PC-3 (cell line): Measurements from ENCODE around the gene NCAPD2. TPM values are rescaled to one million over a fixed set of nuclear protein-coding genes. Genes with fewer than 3 reads are reported as not detected.

ENCODE experiments used
- ATAC-seq: fragments of 200-7000 bp; cut with Tn5 transposase; 2 replicates; pipeline ENCODE4 v1.9.1; 2020; ENCODE audit warnings: mild to moderate bottlenecking, moderate library complexity
- BruUV-seq: library from RNA; stranded (reverse); fragments of 400-500 nt; replicated peaks from 2 replicates; lab custom pipeline; 2021; lab: Mats Ljungman, UMichigan
- CTCF ChIA-PET: fragments of 300-600 bp; sonication (Branson Sonifier 250); formaldehyde crosslinking; loops from one replicate; lab custom pipeline; 2022; ENCODE audit warnings: antibody characterized with exemption; lab: Charles Lee
- POLR2A ChIA-PET: fragments of 300-600 bp; sonication (Branson Sonifier 250); formaldehyde crosslinking; loops from one replicate; lab custom pipeline; 2022; ENCODE audit warnings: antibody characterized with exemption; ENCODE audit not compliant: unreplicated experiment; lab: Charles Lee
- DNase-seq: peaks from one replicate; pipeline ENCODE4 v3.0.0-alpha.2; 2015
- H2AFZ ChIP-seq: fragments of 300-600 bp; sonication (generic); 2 replicates; pipeline ENCODE4 v1.6.0; 2016; ENCODE audit warnings: antibody characterized with exemption, low read length
- H3F3A ChIP-seq: fragments of 300-600 bp; sonication (generic); one replicate; pipeline ENCODE4 v1.6.0; 2017; ENCODE audit warnings: antibody characterized with exemption, low read length, control low read depth, mild to moderate bottlenecking; ENCODE audit not compliant: unreplicated experiment
- H3K27ac ChIP-seq: fragments of 300-600 bp; sonication (generic); 2 replicates; pipeline ENCODE4 v1.5.1; 2016; ENCODE audit warnings: mild to moderate bottlenecking, low read length
- H3K27me3 ChIP-seq: fragments of 300-600 bp; sonication (generic); 2 replicates; pipeline ENCODE4 v1.6.1; 2016; ENCODE audit warnings: low read length, mixed read lengths
- H3K36me3 ChIP-seq: fragments of 300-600 bp; sonication (generic); 2 replicates; pipeline ENCODE4 v1.6.1; 2016; ENCODE audit warnings: low read depth, mixed run types, low read length, mixed read lengths
- H3K4me1 ChIP-seq: fragments of 300-600 bp; sonication (generic); 2 replicates; pipeline ENCODE4 v1.5.1; 2016; ENCODE audit warnings: low read length; ENCODE audit not compliant: insufficient read depth
- H3K4me2 ChIP-seq: fragments of 300-600 bp; sonication (generic); 2 replicates; pipeline ENCODE4 v1.6.0; 2016; ENCODE audit warnings: low read length
- H3K4me3 ChIP-seq: fragments of 300-600 bp; sonication (generic); 2 replicates; pipeline ENCODE4 v1.5.1; 2016; ENCODE audit warnings: mild to moderate bottlenecking, low read length, mixed read lengths
- H3K79me2 ChIP-seq: fragments of 300-600 bp; sonication (generic); 2 replicates; pipeline ENCODE4 v1.6.1; 2017; ENCODE audit warnings: low read length, mixed read lengths
- H3K9ac ChIP-seq: fragments of 300-600 bp; sonication (generic); 2 replicates; pipeline ENCODE4 v1.6.0; 2016; ENCODE audit warnings: mild to moderate bottlenecking, low read length
- H3K9me2 ChIP-seq: fragments of 300-600 bp; sonication (generic); replicated peaks from 2 replicates; pipeline ENCODE4 v1.6.1; 2016; ENCODE audit warnings: mixed run types, low read length, mixed read lengths
- H3K9me3 ChIP-seq: fragments of 300-600 bp; sonication (generic); 2 replicates; pipeline ENCODE4 v1.6.1; 2016; ENCODE audit warnings: low read length, mixed read lengths
- H4K20me1 ChIP-seq: fragments of 300-600 bp; sonication (generic); 2 replicates; pipeline ENCODE4 v1.6.1; 2016; ENCODE audit warnings: low read length, mixed read lengths
- CTCF ChIP-seq: fragments of 300-600 bp; sonication (generic); conservative IDR thresholded peaks from 2 replicates; pipeline ENCODE4 v1.5.1; 2017; ENCODE audit warnings: antibody characterized with exemption, low read depth, mild to moderate bottlenecking, low read length
- EZH2 ChIP-seq: fragments of 300-600 bp; sonication (generic); IDR thresholded peaks from one replicate; pipeline ENCODE4 v1.6.1; 2017; ENCODE audit warnings: antibody characterized with exemption, mild to moderate bottlenecking, low read length; ENCODE audit not compliant: unreplicated experiment
- EZH2phosphoT487 ChIP-seq: fragments of 300-600 bp; sonication (generic); IDR thresholded peaks from 2 replicates; pipeline ENCODE4 v1.6.1; 2018; ENCODE audit warnings: mild to moderate bottlenecking, antibody characterized with exemption, low read length, borderline replicate concordance
- intact Hi-C: fragments of 100-400 bp; cut with micrococcal nuclease; formaldehyde crosslinking; loops from 2 replicates; pipeline ENCODE4 v1.9.0; 2023
- total RNA-seq: library from RNA; depleted of rRNA; stranded (reverse); fragments of >200 nt; gene quantifications from 2 replicates; pipeline ENCODE4 v1.2.3, GENCODE V29; 2014

Gene NCAPD2
- total RNA-seq, 1 experiment from 2014 or later: 105 TPM

DNA sequence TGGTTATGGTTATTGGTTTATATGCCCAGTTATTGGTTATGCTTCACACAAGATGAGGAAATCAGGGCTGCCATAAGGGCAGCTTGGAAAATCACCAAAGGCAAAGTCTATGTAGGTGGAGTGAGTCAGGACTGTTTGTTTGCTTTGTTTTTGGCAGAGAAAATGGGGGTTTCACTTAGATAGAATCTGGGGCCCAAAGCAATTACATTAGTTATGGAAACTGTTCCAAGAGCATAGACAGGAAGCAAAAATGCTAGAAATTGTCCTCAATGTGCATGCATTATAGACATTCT, 25.7 kb upstream of the NCAPD2 start:
- peaks cover 4% of the 10 kb centered on the region; the same call in 1 of the 2 replicates for H3K36me3 ChIP-seq
- H3K27me3 ChIP-seq: no peaks in the 10 kb centered on the region
- intact Hi-C loops: no loop called here
- peaks cover 11% of the 10 kb centered on the region for H3K79me2 ChIP-seq
- no peaks in the 10 kb centered on the region for H3F3A ChIP-seq
- H3K27ac ChIP-seq: no peak overlapping the region
- no peak for TF ChIP-seq EZH2
- TF ChIP-seq CTCF: no peak
- TF ChIP-seq EZH2phosphoT487: no peak
- ChIA-PET POLR2A (no interaction called here), CTCF (no interaction called here)
- no peaks in the 10 kb centered on the region for H3K9me3 ChIP-seq
- BruUV-seq: no TSS peak
- H2AFZ ChIP-seq: no peak overlapping the region
- peak overlapping the region; percentile 100 for H3K4me2 ChIP-seq
- no peak overlapping the region for H3K4me3 ChIP-seq
- no peaks in the 10 kb centered on the region for H3K9me2 ChIP-seq
- DNase-seq (peak; percentile 26), ATAC-seq (no peak)
- no peak overlapping the region for H3K9ac ChIP-seq
- peaks cover 25% of the 10 kb centered on the region for H3K4me1 ChIP-seq
- H4K20me1 ChIP-seq: no peaks in the 10 kb centered on the region

DNA sequence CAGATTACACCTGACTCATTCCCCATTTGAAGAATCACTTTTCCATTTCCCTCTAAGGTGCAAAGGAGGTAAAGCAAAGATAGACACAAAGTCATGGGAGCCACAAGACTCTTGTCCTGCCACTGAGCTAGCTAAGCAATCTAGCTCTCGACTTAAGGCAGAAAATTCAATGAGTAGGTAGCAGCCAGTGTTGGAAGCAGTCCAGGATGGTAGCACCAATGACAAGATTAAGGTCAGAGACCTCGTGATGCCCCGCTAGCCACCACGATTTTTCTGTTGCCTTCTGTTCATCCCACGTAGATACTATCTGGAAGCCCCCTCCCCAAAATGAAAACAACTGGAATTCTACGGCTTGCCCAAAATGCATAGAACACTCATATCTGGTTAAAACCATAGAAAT, 24.8 kb upstream of the NCAPD2 start:
- H3K9me3 ChIP-seq: no peaks in the 10 kb centered on the region
- H3K9ac ChIP-seq: no peak overlapping the region
- intact Hi-C loops: no loop called here
- H3K27me3 ChIP-seq: no peaks in the 10 kb centered on the region
- no peak for TF ChIP-seq EZH2phosphoT487
- no peak for TF ChIP-seq EZH2
- TF ChIP-seq CTCF: no peak
- peaks cover 4% of the 10 kb centered on the region; the same call in 1 of the 2 replicates for H3K36me3 ChIP-seq
- CTCF ChIA-PET: no interaction called here
- H3F3A ChIP-seq: no peaks in the 10 kb centered on the region
- BruUV-seq: no TSS peak
- ATAC-seq (no peak), DNase-seq (no peak)
- H3K4me1 ChIP-seq: peaks cover 25% of the 10 kb centered on the region
- H3K4me3 ChIP-seq: peak overlapping the region; percentile 96; the same call in 1 of the 2 replicates
- H4K20me1 ChIP-seq: no peaks in the 10 kb centered on the region
- H3K79me2 ChIP-seq: peaks cover 11% of the 10 kb centered on the region
- H3K27ac ChIP-seq: no peak overlapping the region
- POLR2A ChIA-PET: no interaction called here
- H2AFZ ChIP-seq: no peak overlapping the region
- H3K9me2 ChIP-seq: no peaks in the 10 kb centered on the region
- peak overlapping the region; percentile 100 for H3K4me2 ChIP-seq

GRCh38 chr12:6469609-6470374, 24.1 kb upstream of the NCAPD2 start:
- TSS peak; percentile 52 for BruUV-seq
- Histone ChIP-seq H3K9me2 (no peaks in the 10 kb centered on the region), H2AFZ (peak overlapping the region; percentile 93), H3K4me2 (peak overlapping the region; percentile 100), H3K4me1 (peaks cover 25% of the 10 kb centered on the region), H4K20me1 (no peaks in the 10 kb centered on the region), H3K27me3 (no peaks in the 10 kb centered on the region), H3K9me3 (no peaks in the 10 kb centered on the region), H3F3A (no peaks in the 10 kb centered on the region), H3K79me2 (peaks cover 11% of the 10 kb centered on the region), H3K27ac (no peak overlapping the region), H3K9ac (peak overlapping the region; percentile 77), H3K4me3 (peak overlapping the region; percentile 96), H3K36me3 (peaks cover 3% of the 10 kb centered on the region; the same call in 1 of the 2 replicates)
- intact Hi-C loops: loop anchor here (1.0 to 2.0 kb wide), 3 partner anchors 25 to 147 kb away; partner anchors contain the start of genes GAPDH and NCAPD2
- ChIA-PET POLR2A (interaction anchor here (0.6 kb wide), 2 partner anchors 114 to 134 kb away, joined by 3 read pairs; no protein-coding TSS in a partner anchor), CTCF (interaction anchor here (0.6 to 1.8 kb wide), 2 partner anchors 83 to 147 kb away, joined by 5 to 6 read pairs; no protein-coding TSS in a partner anchor)
- DNase-seq: no peak
- ATAC-seq: no peak
- no peak for TF ChIP-seq CTCF
- no peak for TF ChIP-seq EZH2
- TF ChIP-seq EZH2phosphoT487: no peak
